Dedifferentiated amniotic fluid mesenchymal stem cell (primary cell): Measurements from ENCODE around the gene PRDM1.

ENCODE experiments used
- DNase-seq: peaks from one replicate; pipeline ENCODE4 v3.0.0-alpha.2; 2016; ENCODE audit errors: extremely low spot score

The PRDM1 gene

DNA sequence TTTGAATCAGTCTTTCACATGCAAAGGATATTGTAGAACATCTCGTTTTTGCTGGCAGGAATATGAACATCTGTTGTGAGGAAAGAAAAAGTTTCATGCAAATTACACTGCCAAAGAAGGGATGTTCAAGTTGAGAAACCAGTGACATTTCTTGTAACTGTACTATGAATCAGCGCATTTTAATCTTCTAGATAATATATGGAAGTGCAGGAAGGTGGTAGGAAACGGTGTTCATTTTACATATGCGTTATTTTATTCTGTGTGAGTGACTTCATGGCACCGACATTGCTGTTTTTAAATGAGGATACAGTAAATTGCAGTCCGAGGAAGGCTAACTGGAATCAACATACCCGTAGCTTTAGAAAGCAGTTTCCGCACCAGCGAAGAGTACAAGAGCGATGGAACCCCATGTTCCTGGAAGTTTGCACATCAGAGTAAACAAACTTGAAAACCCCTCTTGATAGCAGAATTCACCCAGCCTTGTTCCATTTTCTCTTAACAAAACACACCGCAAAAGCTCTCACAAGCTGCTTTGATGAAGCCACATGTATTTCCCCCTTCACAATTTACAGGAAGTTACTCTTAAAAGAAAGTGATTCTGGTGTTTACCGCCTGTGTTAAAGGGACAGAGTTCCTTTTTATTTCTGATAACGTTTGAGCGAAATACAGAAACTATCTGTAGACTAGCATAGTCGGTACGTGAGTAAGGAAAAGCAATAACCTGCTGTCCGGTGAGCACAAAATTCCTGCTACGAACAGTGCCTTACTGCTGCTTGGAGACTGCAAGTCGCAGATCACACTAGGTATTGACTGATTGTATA lies 11.5 kb downstream of the PRDM1 start:
- peak; percentile 44 for DNase-seq

DNA sequence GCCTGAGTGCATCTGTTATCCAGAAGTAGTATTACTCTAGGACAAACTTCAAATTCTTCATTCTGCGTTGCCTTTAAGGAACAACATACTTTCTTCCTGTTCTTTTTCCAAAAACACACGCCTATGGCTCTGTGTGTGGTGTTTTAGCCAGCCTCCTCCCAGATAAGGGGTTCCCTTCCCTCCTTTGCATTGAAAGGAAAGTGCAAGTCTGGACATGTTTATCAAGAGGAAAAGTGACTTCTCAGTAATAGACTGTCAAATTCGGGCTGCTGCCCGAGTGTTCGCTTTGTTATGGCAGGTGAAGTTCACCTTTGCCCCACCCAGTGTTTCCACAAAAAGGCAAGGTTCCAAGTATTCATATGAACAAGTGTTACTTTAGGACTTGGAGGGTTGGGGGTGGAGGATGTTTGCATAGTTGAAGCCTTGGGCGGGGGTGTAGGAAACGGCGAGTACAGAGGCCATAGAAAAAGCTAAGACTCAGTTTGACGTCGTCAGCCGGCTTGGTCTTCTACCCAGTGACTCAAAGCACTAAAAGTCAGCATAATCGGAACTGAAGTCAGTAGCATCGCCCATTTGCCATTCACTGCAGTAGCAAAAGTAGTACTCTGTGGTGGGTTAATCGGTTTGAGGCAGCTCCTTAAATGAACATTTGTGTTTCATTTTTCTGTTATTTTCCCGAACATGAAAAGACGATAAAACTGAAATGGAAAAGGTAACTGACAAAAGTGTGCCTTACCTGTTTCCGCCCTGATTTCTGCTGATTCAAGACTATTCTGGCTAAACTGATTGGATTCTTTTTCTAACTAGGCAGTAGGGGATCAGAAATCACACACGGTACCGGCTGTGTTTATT lies 12.5 kb downstream of the PRDM1 start:
- no peak for DNase-seq

DNA sequence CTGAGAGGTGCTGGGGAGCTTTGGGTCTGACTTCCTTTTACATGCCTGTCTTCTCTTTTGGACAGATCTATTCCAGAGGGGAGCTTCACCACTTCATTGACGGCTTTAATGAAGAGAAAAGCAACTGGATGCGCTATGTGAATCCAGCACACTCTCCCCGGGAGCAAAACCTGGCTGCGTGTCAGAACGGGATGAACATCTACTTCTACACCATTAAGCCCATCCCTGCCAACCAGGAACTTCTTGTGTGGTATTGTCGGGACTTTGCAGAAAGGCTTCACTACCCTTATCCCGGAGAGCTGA lies 13.1 kb downstream of the PRDM1 start:
- DNase-seq = no peak

DNA sequence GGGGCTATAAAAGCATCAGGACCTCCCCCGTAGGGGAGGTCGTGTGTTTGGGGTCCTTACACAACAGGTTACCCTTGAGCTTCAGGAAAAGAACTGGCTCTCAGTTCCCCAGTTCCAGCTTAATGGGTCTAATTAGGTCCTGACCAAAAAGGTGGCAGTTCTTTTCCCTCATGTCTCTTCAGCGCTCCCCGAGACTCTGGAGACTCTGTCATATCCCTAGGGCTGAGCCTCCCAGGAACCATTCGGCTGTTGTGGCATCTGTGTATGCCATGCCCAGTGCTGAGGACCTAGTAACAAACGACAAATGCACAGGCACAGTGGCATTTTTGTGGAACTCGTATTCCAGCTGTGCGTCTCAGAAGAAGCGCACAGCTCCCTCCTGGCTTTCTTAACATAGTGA lies 14.6 kb downstream of the PRDM1 start:
- no peak for DNase-seq

DNA sequence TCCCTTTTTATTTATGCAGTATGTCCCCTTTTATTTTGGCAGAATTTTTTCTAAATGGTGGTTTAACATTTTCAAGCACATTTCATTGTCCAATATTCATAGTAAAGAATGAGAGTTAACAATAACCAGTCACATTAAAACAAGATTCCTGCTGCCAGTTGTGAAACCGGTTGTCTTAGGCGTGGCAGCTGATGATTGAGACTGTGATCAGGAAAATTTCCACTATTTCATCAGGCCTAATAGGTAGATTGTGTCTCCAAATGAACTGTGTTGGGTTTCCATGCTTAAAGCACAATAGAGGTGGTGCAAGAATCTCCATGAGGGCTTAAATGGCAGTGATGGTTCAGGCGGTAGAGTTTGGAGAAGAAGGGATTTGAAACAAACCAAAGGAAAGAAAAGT lies 15.3 kb downstream of the PRDM1 start:
- no peak for DNase-seq

DNA sequence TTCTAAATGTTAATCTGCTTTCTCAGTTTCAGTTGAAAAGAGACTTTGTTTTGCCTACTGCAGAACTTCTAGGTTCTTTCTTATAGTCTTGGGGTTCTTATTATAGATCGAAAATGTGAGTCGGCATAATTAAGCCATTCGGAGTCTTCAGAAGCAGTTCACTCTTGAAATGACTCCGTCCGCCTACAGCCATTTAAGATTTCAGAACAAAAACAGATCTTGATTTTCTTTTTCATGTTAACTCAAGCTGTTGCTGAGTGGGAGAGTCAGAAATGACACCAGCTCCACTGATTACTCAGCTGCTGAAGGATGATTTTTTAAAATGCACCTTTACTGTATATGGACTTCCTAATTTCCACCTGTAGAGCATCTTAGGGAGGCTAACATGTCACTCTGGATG lies 15.9 kb downstream of the PRDM1 start:
- DNase-seq = no peak

DNA sequence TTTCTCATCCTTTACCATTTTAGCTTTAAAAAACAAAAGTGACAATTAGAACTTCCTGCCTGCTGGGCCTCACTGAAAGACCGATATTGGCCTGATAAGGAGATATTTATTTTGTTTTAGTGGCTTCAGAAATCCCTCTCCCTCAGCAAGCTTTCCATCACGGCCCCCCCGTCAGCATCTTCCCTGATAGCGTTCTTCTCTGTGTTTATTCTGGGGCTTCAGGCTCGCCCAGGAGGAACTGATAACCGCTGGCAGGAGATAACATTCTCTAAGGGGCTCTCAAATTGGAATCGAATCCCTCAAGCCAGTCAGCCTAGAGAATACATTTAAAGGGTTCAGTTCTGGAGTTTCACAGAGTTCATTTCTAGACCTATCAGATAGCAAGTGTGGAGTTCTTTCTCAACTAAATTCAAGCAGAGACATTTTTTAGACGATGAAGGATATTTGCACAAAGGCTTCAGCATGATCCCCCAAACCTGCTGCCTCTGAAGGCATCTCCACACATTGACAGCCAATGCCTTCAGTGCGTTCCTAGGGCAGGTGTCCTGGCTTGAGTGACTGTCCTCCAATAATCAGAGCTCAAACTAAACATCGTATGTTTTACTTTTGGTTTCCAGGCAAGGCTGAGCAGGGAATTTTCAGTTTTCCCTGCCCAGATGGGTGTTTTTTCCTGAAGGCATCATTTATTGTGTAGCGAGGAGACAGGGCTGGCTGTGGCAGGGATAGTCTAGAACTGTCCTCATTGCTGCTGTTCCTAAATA lies 17.0 kb downstream of the PRDM1 start:
- no peak for DNase-seq

DNA sequence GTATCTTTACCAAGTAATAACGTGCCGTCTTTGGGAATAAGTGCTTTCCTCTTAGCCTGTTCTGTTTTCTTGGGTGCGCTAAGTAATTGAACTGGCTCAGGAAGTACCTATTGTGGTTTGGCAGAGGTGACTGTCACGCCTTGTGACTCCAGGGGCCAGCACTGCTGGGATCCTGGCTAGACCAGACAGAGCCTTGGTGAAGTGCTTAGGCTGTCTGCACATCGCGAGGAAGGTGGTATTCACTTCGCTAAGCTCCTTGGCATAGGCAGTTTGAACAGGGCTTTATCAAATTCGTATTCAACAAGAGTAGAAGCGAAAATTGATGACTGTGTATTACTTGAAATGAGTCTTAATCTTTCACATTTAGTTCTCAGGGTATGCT lies 17.6 kb downstream of the PRDM1 start:
- no peak for DNase-seq

DNA sequence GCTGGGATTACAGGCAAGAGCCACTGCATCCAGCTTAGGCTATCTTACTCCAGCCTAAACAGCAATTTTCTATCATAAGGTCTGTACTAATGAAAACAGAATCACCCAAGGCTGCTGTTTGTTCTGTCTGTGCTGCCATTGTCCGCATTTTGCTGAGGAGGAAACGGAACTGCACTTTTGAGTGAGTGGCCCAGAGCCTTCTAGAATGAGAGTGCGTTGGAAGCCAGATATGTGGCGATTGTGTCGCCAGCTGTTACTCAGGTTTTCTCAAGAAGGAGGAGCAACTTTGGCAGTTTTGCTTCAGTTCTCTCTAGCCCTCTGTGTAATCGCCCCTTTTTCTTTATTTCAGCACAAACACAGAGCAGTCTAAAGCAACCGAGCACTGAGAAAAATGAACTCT lies 18.3 kb downstream of the PRDM1 start:
- DNase-seq = no peak

DNA sequence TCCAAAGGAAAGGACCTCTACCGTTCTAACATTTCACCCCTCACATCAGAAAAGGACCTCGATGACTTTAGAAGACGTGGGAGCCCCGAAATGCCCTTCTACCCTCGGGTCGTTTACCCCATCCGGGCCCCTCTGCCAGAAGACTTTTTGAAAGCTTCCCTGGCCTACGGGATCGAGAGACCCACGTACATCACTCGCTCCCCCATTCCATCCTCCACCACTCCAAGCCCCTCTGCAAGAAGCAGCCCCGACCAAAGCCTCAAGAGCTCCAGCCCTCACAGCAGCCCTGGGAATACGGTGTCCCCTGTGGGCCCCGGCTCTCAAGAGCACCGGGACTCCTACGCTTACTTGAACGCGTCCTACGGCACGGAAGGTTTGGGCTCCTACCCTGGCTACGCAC lies 18.8 kb downstream of the PRDM1 start:
- no peak for DNase-seq

DNA sequence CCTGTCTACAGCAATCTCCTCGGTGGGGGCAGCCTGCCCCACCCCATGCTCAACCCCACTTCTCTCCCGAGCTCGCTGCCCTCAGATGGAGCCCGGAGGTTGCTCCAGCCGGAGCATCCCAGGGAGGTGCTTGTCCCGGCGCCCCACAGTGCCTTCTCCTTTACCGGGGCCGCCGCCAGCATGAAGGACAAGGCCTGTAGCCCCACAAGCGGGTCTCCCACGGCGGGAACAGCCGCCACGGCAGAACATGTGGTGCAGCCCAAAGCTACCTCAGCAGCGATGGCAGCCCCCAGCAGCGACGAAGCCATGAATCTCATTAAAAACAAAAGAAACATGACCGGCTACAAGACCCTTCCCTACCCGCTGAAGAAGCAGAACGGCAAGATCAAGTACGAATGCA lies 19.4 kb downstream of the PRDM1 start:
- no peak for DNase-seq

DNA sequence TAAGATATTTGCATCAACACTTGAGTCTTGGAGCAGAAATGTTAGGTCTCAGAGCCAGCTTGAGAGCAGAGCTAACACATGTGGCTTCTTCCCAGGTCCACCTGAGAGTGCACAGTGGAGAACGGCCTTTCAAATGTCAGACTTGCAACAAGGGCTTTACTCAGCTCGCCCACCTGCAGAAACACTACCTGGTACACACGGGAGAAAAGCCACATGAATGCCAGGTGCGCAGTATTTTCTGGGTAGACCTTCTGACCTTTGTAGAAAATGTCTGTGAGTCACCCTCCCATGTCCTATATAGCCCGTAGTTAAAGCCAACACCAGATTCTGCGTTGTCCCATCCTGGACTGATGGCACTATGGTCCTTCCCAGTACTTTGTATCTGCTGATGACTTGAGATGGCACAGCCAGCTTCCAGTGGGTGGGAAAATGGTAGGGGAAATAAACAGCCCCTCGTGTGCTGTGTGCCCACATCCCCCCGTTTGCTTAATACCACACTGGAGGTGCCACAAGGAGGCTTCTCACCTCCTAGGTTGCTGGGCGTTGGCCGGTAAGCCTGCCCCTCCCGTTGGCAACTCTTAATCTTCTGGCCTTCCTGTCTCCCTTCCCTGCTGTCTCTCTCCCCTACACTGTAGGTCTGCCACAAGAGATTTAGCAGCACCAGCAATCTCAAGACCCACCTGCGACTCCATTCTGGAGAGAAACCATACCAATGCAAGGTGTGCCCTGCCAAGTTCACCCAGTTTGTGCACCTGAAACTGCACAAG lies 20.3 kb downstream of the PRDM1 start:
- DNase-seq = no peak

DNA sequence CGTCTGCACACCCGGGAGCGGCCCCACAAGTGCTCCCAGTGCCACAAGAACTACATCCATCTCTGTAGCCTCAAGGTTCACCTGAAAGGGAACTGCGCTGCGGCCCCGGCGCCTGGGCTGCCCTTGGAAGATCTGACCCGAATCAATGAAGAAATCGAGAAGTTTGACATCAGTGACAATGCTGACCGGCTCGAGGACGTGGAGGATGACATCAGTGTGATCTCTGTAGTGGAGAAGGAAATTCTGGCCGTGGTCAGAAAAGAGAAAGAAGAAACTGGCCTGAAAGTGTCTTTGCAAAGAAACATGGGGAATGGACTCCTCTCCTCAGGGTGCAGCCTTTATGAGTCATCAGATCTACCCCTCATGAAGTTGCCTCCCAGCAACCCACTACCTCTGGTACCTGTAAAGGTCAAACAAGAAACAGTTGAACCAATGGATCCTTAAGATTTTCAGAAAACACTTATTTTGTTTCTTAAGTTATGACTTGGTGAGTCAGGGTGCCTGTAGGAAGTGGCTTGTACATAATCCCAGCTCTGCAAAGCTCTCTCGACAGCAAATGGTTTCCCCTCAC lies 21.0 kb downstream of the PRDM1 start:
- no peak for DNase-seq

DNA sequence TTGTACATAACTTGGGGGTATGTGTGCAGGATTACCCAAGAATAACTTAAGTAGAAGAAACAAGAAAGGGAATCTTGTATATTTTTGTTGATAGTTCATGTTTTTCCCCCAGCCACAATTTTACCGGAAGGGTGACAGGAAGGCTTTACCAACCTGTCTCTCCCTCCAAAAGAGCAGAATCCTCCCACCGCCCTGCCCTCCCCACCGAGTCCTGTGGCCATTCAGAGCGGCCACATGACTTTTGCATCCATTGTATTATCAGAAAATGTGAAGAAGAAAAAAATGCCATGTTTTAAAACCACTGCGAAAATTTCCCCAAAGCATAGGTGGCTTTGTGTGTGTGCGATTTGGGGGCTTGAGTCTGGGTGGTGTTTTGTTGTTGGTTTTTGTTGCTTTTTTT lies 22.0 kb downstream of the PRDM1 start:
- no peak for DNase-seq

DNA sequence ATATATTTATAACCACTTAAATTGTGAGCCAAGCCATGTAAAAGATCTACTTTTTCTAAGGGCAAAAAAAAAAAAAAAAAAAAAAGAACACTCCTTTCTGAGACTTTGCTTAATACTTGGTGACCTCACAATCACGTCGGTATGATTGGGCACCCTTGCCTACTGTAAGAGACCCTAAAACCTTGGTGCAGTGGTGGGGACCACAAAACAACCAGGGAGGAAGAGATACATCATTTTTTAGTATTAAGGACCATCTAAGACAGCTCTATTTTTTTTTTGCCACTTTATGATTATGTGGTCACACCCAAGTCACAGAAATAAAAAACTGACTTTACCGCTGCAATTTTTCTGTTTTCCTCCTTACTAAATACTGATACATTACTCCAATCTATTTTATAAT lies 22.9 kb downstream of the PRDM1 start:
- no peak for DNase-seq

DNA sequence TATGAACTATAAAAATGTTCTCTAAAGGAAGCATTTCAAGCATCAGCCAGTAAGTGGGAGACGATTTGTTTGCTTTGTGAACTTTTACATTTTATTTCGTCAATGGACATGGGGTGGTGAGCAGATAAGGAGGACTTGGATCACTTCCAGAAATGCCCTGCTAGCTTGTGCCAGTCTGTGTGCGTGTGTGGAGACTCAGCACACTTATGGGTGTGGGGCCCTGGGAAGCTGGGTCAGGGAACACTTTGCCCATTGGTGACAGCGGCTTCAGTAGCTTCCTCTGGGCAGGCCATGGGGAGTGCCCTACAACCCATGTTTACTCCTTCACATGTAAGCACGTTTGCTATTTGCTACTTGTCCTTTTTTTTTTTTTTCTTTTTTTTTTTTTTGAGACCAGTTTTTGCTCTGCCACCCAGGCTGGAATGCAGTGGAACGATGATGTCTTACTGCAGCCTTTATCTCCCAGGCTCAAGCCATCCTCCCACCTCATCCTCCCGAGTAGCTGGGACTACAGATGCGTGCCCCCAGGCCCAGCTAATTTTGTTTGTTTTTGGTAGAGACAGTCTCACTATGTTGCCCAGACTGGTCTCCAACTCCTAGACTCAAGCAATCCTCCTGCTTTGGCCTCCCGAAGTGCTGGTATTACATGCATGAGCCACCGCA lies 24.2 kb downstream of the PRDM1 start:
- no peak for DNase-seq

DNA sequence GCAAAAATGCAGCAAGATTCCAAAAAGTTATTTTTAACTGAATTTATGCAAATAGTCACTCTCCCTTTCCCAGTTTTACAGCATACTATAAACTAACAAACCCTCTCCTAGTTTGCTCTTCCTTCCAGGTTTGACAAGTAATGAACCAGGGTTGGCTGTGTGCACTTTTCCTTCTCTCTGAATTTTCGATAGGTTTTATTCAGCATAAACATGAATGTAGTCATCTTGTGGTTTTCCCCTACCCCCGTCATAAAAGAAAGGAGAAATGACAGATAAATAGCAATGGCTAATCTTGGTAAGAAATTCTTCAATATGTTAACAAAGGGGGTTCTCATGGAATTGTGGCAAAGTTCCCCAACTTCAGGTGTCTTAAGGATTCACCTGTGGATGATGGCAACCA lies 26.3 kb downstream of the PRDM1 start:
- no peak for DNase-seq

DNA sequence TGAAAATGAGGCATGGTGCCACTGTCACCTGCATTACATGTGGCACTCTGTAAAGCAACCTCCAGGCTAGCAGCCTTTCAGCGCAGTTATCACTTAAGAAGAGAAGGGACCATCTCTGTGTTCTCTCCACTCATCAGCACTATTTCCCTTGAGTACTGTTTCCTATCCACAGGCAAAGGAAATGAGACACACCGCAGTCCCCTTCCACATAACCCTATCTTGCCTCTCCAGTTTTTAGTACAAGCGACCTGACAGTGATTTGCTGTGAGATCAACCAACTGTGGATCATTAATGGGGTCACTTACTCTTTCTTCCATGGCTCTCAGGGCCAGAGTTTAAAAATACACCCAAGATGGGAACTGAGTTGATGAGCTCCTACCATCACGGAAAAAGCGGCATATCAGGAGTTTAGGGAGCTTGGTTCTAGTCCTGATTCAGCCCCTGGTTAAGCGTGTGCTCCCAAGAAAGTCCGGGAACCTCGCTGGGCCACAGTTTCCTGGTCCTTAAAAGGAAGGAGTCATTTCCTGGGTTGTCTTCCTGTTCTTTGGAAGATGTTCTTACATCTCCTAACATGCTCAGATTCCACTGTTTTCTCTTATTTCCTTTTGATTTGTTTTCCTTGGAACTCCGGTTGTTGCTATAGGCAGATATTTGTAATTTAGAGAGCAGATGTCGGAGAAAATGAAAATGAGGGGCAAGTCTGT lies 27.3 kb downstream of the PRDM1 start:
- DNase-seq = no peak

DNA sequence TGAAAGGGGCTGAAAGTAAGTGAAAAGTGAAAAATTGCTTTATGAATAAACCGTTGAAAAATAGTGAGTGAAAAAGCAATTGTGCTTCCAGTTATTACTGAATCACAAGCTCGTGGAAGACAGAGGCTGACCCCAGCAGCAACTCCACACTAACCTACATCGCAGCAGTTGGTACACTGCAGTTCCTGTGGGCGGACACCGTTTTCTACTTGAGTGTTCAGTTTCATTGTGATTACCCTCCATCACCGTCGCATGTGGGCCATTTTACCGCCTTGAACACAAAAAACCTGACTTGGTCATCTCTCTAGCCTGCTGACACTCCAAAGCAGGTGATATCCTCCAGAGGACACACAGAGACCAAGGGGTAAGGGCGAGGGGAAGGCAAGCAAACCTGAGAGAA lies 28.4 kb downstream of the PRDM1 start:
- no peak for DNase-seq

DNA sequence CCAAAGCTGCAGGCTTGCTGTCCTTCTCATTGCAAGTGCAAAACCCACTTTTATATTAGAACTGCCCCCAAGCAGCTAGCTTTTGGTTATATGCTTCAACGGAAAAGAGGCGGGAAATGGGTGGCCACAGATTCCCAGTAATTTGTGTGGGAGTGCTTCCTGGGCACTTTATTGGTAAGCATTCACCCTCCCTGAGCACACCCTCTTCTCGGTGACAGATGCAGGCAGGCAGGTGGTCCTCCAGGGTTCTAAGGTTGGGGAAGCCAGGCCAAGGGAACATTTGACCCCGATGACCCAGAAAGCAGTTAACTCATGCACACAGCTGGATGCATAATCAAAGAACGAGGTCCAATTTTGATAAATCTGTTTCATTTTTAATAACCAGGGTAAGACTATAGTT lies 29.1 kb downstream of the PRDM1 start:
- no peak for DNase-seq
